Measurements from ENCODE around the gene CLOCK. TPM values are rescaled to one million over a fixed set of nuclear protein-coding genes. Genes with fewer than 3 reads are reported as not detected.

Gene CLOCK
- total and polyA plus RNA-seq, 9 of the 15 experiments (the other 6 are each of a cell fraction or from before 2014, with no cell fraction given): 3.7 to 14.4 (median 9.4) TPM

- CTCF ChIA-PET (ENCODE audit: low intra/inter-chr PET ratio): no interaction called here
- no peak for DNase-seq (ENCODE audit: extremely low read depth in 1 of 4, low spot score in 3 of 4)
- H3K4me2 ChIP-seq (ENCODE audit: insufficient read depth, low read length): no peak overlapping the region
- no TSS peak for BruUV-seq (replicated peaks)
- H3K27me3 ChIP-seq (ENCODE audit: control insufficient read depth in 2 of 2, insufficient read depth in 2 of 2, low read length in 2 of 2): no peaks in the 10 kb centered on the region
- no peak for TF ChIP-seq DMBX1 (CRISPR knock-in tag; IDR thresholded peaks at IDR 0.05; ENCODE audit: borderline replicate concordance)
- no peak for TF ChIP-seq TSC22D4 (tag; IDR thresholded peaks at IDR 0.05)
- TF ChIP-seq ZBTB5 (IDR thresholded peaks at IDR 0.05): no peak
- TF ChIP-seq ERF (CRISPR knock-in tag; IDR thresholded peaks at IDR 0.05): no peak
- peak; percentile 74 for TF ChIP-seq ZFP1 (CRISPR knock-in tag; IDR thresholded peaks at IDR 0.05)
- no peak for ATAC-seq
- H2AFZ ChIP-seq (ENCODE audit: low read depth, low read length): no peak overlapping the region
- H3K9me3 ChIP-seq (replicated peaks; ENCODE audit: control insufficient read depth, insufficient read depth, low read depth, low read length): peaks cover 6% of the 10 kb centered on the region; the same call in 1 of the 2 replicates
- in situ Hi-C loops (cut with MboI) (no loop called here), intact Hi-C loops (cut with micrococcal nuclease) (no loop called here)
- no peak overlapping the region for H3K4me3 ChIP-seq
- H3K27ac ChIP-seq (ENCODE audit: extremely low read depth, low read depth, low read length): no peak overlapping the region
- no peak for FAIRE-seq
- H3K9me1 ChIP-seq (ENCODE audit: control insufficient read depth, insufficient read depth, low read length): no peaks in the 10 kb centered on the region
- POLR2A ChIA-PET: interaction anchor here (0.6 to 1.3 kb wide), 2 partner anchors 12 to 339 kb away, joined by 3 to 4 read pairs; no protein-coding TSS in a partner anchor
- H3K4me1 ChIP-seq (replicated peaks in 1 of 2; ENCODE audit: control insufficient read depth in 2 of 2, insufficient read depth in 2 of 2, low read length in 2 of 2): no peaks in the 10 kb centered on the region
- peaks cover 86% of the 10 kb centered on the region for H3K79me2 ChIP-seq (ENCODE audit: control insufficient read depth, insufficient read depth, low read length)
- WGBS (ENCODE audit: insufficient coverage, low coverage, missing lambda C conversion rate): 92% methylated on average over 4 of the region's 4 CpGs
- no peak overlapping the region for H3K9ac ChIP-seq (ENCODE audit: insufficient read depth in 1 of 2, low read depth in 2 of 2, low read length in 2 of 2)
- H3K36me3 ChIP-seq (ENCODE audit: control insufficient read depth, insufficient read depth, low read length): peaks cover 12% of the 10 kb centered on the region
- H4K20me1 ChIP-seq (replicated peaks; ENCODE audit: control insufficient read depth, insufficient read depth, low read length): no peaks in the 10 kb centered on the region
These were observed 16.5 kb downstream of the CLOCK start for GRCh38 chr4:55530167-55530566.

All from K562 (cell line).